GM12878 (cell line): ENCODE results near the gene BFSP2. TPM values are rescaled to one million over a fixed set of nuclear protein-coding genes. Genes with fewer than 3 reads are reported as not detected.
A peak's percentile ranks its signal among the peaks of the same experiment; 100 is the strongest.

ENCODE experiments used
- ATAC-seq: fragments of 200-7000 bp; cut with Tn5 transposase; 3 replicates; pipeline ENCODE4 v1.9.1; 2020; ENCODE audit warnings: mild to moderate bottlenecking, moderate library complexity
- BruUV-seq: library from RNA; stranded (reverse); fragments of 400-500 nt; replicated peaks from 2 replicates; lab custom pipeline; 2021; lab: Mats Ljungman, UMichigan
- CTCF ChIA-PET: fragments of 300-600 bp; sonication (Branson Sonifier 250); formaldehyde crosslinking; extraction: SDS; loops from one replicate; lab custom pipeline; 2021; ENCODE audit warnings: inconsistent platforms; lab: Yijun Ruan, JAX
- POLR2A ChIA-PET: fragments of 350-600 bp; formaldehyde crosslinking; extraction: SDS; loops from one replicate; lab custom pipeline; 2021; ENCODE audit warnings: inconsistent platforms; lab: Charles Lee
- RAD21 ChIA-PET: fragments of 300-600 bp; sonication (Branson Sonifier 250); formaldehyde crosslinking; loops from one replicate; lab custom pipeline; 2023; ENCODE audit warnings: antibody characterized with exemption; ENCODE audit not compliant: unreplicated experiment; lab: Charles Lee
- SMC1A ChIA-PET: fragments of 300-600 bp; sonication (Branson Sonifier 250); formaldehyde crosslinking; loops from one replicate; lab custom pipeline; 2023; ENCODE audit not compliant: unreplicated experiment, uncharacterized antibody; lab: Charles Lee
- DNase-seq: peaks from one replicate; pipeline ENCODE4 v3.0.0-alpha.2; 2011; ENCODE audit warnings: low read depth, low spot score
- FAIRE-seq: peaks from 3 replicates; lab custom pipeline; 2011; peaks lifted over from hg19 to GRCh38; lab: Jason Lieb, UNC
- H2AFZ ChIP-seq: 2 replicates; pipeline ENCODE4 v1.6.0; 2011; ENCODE audit warnings: low read depth, low read length, control low read depth; ENCODE audit not compliant: control insufficient read depth
- H3K27ac ChIP-seq: 2 replicates; pipeline ENCODE4 v1.5.1; 2011; ENCODE audit warnings: control low read depth; ENCODE audit not compliant: control insufficient read depth, insufficient read depth
- H3K27me3 ChIP-seq, 2 experiments: replicated peaks in 1 of 2; 2 replicates each; pipeline versions ENCODE4 v1.6.0 to v1.6.1; 2011; ENCODE audit warnings: low read length in 1 of 2; ENCODE audit not compliant: control insufficient read depth in 2 of 2, insufficient read depth in 2 of 2
- H3K36me3 ChIP-seq, 2 experiments: 2 replicates each; pipeline ENCODE4 v1.5.1; 2011; ENCODE audit warnings: low read length in 1 of 2; ENCODE audit not compliant: control insufficient read depth in 2 of 2, insufficient read depth in 2 of 2
- H3K4me1 ChIP-seq: 2 replicates; pipeline ENCODE4 v1.6.1; 2011; ENCODE audit warnings: mild to moderate bottlenecking, low read length, moderate library complexity, mixed read lengths; ENCODE audit not compliant: control insufficient read depth, insufficient read depth
- H3K4me2 ChIP-seq: 2 replicates; pipeline ENCODE4 v1.6.0; 2011; ENCODE audit warnings: control low read depth; ENCODE audit not compliant: control insufficient read depth, insufficient read depth
- H3K4me3 ChIP-seq: fragments of 200-600 bp; sonication (generic); 2 replicates; pipeline ENCODE4 v1.5.1; 2016
- H3K79me2 ChIP-seq: 2 replicates; pipeline ENCODE4 v1.6.0; 2011; ENCODE audit warnings: low read length; ENCODE audit not compliant: control insufficient read depth, insufficient read depth
- H3K9ac ChIP-seq: 2 replicates; pipeline ENCODE4 v1.8.0; 2011; ENCODE audit warnings: low read length, control low read depth, mixed read lengths; ENCODE audit not compliant: control insufficient read depth, insufficient read depth
- H3K9me3 ChIP-seq: replicated peaks from 3 replicates; pipeline ENCODE4 v1.5.1; 2011; ENCODE audit warnings: mild to moderate bottlenecking, low read length; ENCODE audit not compliant: control insufficient read depth, insufficient read depth
- H4K20me1 ChIP-seq: 2 replicates; pipeline ENCODE4 v1.6.0; 2011; ENCODE audit not compliant: control insufficient read depth, insufficient read depth
- CHD2 ChIP-seq: IDR thresholded peaks from 2 replicates; pipeline ENCODE4 v1.6.1; 2011; ENCODE audit warnings: low read depth, low read length, improper control_type of control experiment, borderline replicate concordance
- CREB1 ChIP-seq: IDR thresholded peaks from 2 replicates; pipeline ENCODE4 v1.6.1; 2012; ENCODE audit warnings: low read depth, mild to moderate bottlenecking, inconsistent platforms
- CREM ChIP-seq: IDR thresholded peaks from 2 replicates; pipeline ENCODE4 v1.6.1; 2014; ENCODE audit warnings: antibody characterized with exemption, low read depth
- DPF2 ChIP-seq: fragments of 450-650 bp; IDR thresholded peaks from 2 replicates; pipeline ENCODE4 v1.6.1; 2017; ENCODE audit warnings: mild to moderate bottlenecking
- IKZF2 ChIP-seq, 2 experiments: fragments of 450-650 bp; IDR thresholded peaks; 2 replicates each; pipeline ENCODE4 v1.6.1; 2017; ENCODE audit warnings: mild to moderate bottlenecking in 2 of 2, moderate library complexity in 2 of 2
- MYB ChIP-seq: fragments of 150-350 bp; IDR thresholded peaks from 2 replicates; pipeline ENCODE4 v1.6.1; 2014; ENCODE audit warnings: mild to moderate bottlenecking, low read depth, low read length, borderline replicate concordance
- NBN ChIP-seq: fragments of 450-650 bp; IDR thresholded peaks from 2 replicates; pipeline ENCODE4 v1.6.1; 2016
- NFYB ChIP-seq: IDR thresholded peaks from 2 replicates; pipeline ENCODE4 v1.6.1; 2011; ENCODE audit warnings: low read depth, mild to moderate bottlenecking, low read length, improper control_type of control experiment, moderate library complexity; ENCODE audit not compliant: insufficient read depth
- RUNX3 ChIP-seq: IDR thresholded peaks from 2 replicates; pipeline ENCODE4 v1.6.1; 2012; ENCODE audit warnings: low read length, inconsistent platforms
- TBL1XR1 ChIP-seq: IDR thresholded peaks from 2 replicates; pipeline ENCODE4 v1.6.1; 2012; ENCODE audit warnings: low read depth, low read length, improper control_type of control experiment
- TCF3 ChIP-seq: IDR thresholded peaks from 2 replicates; pipeline ENCODE4 v1.6.1; 2012; ENCODE audit warnings: low read depth, mild to moderate bottlenecking, low read length, borderline replicate concordance; ENCODE audit not compliant: insufficient read depth
- ZNF24 ChIP-seq: fragments of 450-650 bp; IDR thresholded peaks from 2 replicates; pipeline ENCODE4 v1.6.1; 2017; ENCODE audit warnings: antibody characterized with exemption, mild to moderate bottlenecking
- ZNF384 ChIP-seq: IDR thresholded peaks from 2 replicates; pipeline ENCODE4 v1.6.1; 2012; ENCODE audit warnings: low read depth, mild to moderate bottlenecking, low read length, improper control_type of control experiment, borderline replicate concordance
- WGBS: methylation state at CpG from one replicate; pipeline ENCODE4 v1.1.6; 2016; ENCODE audit warnings: low lambda C conversion rate; ENCODE audit not compliant: insufficient replicate concordance, insufficient coverage; ENCODE audit errors: missing lambda C conversion rate; 5-methylcytosine and 5-hydroxymethylcytosine counted together
- in situ Hi-C: fragments of 300-500 bp; cut with MboI; formaldehyde crosslinking; loops from 9 replicates; pipeline ENCODE4 v1.14.3; 2018; ENCODE audit warnings: mixed read lengths
- intact Hi-C: fragments of 100-400 bp; cut with micrococcal nuclease; formaldehyde crosslinking; loops from one replicate; pipeline ENCODE4 v1.14.2; 2022; ENCODE audit not compliant: unreplicated experiment
- polyA plus RNA-seq, 11 experiments: library from polyadenylated mRNA; depleted of rRNA in 4 of 11; unstranded in 6 of 11; stranded (reverse) in 5 of 11; fragments of >200 nt; fragmentation: Nextera tagmentation in 4 of 11; fragmentation: Illumina TruSeq in 1 of 11; extraction: Ambion mirVana in 4 of 11; extraction: Trizol in 1 of 11; gene quantifications; 1 replicate in 1 of 11; 2 replicates in 10 of 11; pipeline versions ENCODE4 v1.2.1 to v1.2.3, GENCODE V29; 2011 to 2016; ENCODE audit warnings: inconsistent platforms in 2 of 11, missing spikeins in 2 of 11, low read depth in 1 of 11
- total RNA-seq, 4 experiments: library from RNA; depleted of rRNA in 3 of 4; stranded (reverse); fragments of >200 nt in 3 of 4; fragmentation: Illumina TruSeq in 1 of 4; extraction: Trizol in 1 of 4; gene quantifications; 2 replicates each; pipeline versions ENCODE4 v1.2.1 to v1.2.3, GENCODE V29; 2013 to 2021

Gene BFSP2
- total and polyA plus RNA-seq, 10 of the 15 experiments (the other 5 are each of a cell fraction or from before 2014, with no cell fraction given): 1.5 to 20.4 (median 7.3) TPM

DNA sequence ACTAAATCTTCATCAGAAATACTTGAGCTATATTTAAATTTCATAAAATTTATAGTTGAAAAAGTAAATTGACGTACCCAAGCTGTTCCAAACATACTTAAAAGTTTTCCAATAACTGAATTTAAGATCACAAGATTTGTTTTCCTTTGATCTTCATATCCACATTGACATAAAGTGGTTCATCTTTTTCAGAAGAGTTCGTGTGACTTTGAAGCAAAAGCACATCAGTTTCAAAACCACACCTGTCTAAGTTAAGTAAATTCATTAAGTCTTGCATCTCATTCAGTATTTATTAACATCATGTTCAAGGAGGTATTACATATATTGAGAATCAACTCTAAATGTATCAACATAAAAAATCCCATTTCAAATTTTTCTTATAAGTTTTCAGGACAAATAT, 79.5 kb downstream of the BFSP2 start:
- Histone ChIP-seq H3K4me3 (no peak overlapping the region), H3K36me3 (no peaks in the 10 kb centered on the region; a peak in 1 of 4 replicates), H3K4me1 (peaks cover 57% of the 10 kb centered on the region), H3K27me3 (no peaks in the 10 kb centered on the region), H4K20me1 (no peaks in the 10 kb centered on the region), H3K9ac (no peak overlapping the region), H3K79me2 (peaks cover 10% of the 10 kb centered on the region), H3K9me3 (no peaks in the 10 kb centered on the region; the same call in 2 of the 3 replicates), H2AFZ (no peak overlapping the region), H3K4me2 (peak overlapping the region; percentile 70; the same call in 1 of the 2 replicates), H3K27ac (peak overlapping the region; percentile 67; the same call in 1 of the 2 replicates)
- intact Hi-C loops: loop anchor here (5.0 kb wide), 1 partner anchor 143 kb away; no protein-coding TSS in a partner anchor
- CTCF ChIA-PET: interaction anchor here (0.9 to 4.3 kb wide), 12 partner anchors 10 to 753 kb away, joined by 3 to 20 read pairs (median 6); no protein-coding TSS in a partner anchor
- POLR2A ChIA-PET: interaction anchor here (0.9 to 3.9 kb wide), 9 partner anchors 10 to 104 kb away, joined by 3 to 15 read pairs (median 6); partner anchors contain the start of gene CDV3
- 98% methylated on average over 2 of the region's 2 CpGs for WGBS
- ATAC-seq (no peak), FAIRE-seq (no peak), DNase-seq (no peak)
- in situ Hi-C loops: no loop called here
- RAD21 ChIA-PET: interaction anchor here (1.0 to 3.2 kb wide), 11 partner anchors 10 to 97 kb away, joined by 4 to 21 read pairs (median 8); partner anchors contain the start of gene CDV3
- TF ChIP-seq ZNF384 (no peak), RUNX3 (0 out of 2 replicates have a peak, but pooled peaks have one; percentile 9)
- no TSS peak for BruUV-seq
- SMC1A ChIA-PET: interaction anchor here (0.7 to 20.9 kb wide), 14 partner anchors 11 to 100 kb away, joined by 3 to 380 read pairs (median 10); partner anchors contain the start of gene CDV3

DNA sequence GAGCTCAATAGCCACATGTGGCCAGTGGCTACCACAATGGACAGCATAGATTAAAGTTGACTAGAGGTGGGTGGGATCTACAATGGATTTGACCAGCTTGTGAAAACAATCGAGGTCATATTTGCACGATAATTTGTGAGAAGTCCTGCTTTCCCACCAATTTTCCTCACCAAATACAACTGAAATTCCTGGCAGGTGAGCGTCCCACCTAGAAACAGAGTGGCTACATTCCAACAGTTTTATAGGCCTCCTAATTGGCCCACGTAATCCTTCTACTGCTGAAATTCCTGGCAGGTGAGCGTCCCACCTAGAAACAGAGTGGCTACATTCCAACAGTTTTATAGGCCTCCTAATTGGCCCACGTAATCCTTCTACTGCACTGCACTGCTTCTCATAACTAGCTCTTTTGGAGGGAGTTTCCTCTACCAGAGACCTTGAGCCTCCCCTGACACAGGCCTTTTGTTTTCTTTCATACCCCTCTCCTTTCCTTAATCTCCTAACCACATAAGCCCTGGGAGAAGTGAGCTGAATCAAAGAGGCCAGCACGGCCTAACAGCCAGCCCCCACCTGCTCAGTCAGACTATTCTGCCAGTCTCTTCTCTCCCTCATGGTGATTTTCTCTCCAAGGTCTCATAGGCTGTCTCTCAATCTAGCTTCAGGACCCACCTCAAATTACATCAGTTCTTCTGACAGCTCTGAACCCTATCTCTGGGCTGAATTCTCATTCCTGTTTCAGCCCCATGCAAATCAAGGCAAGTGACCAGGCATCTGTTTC, 80.2 kb downstream of the BFSP2 start:
- POLR2A ChIA-PET: interaction anchor here (0.7 to 3.9 kb wide), 11 partner anchors 9 to 103 kb away, joined by 3 to 15 read pairs (median 5); partner anchors contain the start of gene CDV3
- Histone ChIP-seq H2AFZ (peak overlapping the region; percentile 61), H3K27me3 (no peaks in the 10 kb centered on the region), H3K27ac (peak overlapping the region; percentile 67), H3K4me2 (peak overlapping the region; percentile 70), H4K20me1 (no peaks in the 10 kb centered on the region), H3K4me1 (peaks cover 50% of the 10 kb centered on the region), H3K9ac (peak overlapping the region; percentile 62; the same call in 1 of the 2 replicates), H3K4me3 (peak overlapping the region; percentile 22; the same call in 1 of the 2 replicates), H3K36me3 (no peaks in the 10 kb centered on the region; a peak in 1 of 4 replicates), H3K79me2 (peaks cover 10% of the 10 kb centered on the region), H3K9me3 (no peaks in the 10 kb centered on the region; the same call in 1 of the 3 replicates)
- SMC1A ChIA-PET: interaction anchor here (0.8 to 20.9 kb wide), 15 partner anchors 10 to 99 kb away, joined by 3 to 380 read pairs (median 10); partner anchors contain the start of gene CDV3
- RAD21 ChIA-PET: interaction anchor here (0.7 to 3.2 kb wide), 15 partner anchors 8 to 184 kb away, joined by 3 to 21 read pairs (median 6); partner anchors contain the start of gene CDV3
- CTCF ChIA-PET: interaction anchor here (0.6 to 4.3 kb wide), 13 partner anchors 9 to 754 kb away, joined by 3 to 20 read pairs (median 6); no protein-coding TSS in a partner anchor
- peak; percentile 73 for DNase-seq
- peak; percentile 39 for ATAC-seq
- in situ Hi-C loops (no loop called here), intact Hi-C loops (loop anchor here (5.0 kb wide), 1 partner anchor 142 kb away; no protein-coding TSS in a partner anchor)
- no peak for FAIRE-seq
- TSS peak; percentile 59 for BruUV-seq
- WGBS: 59% methylated on average over 7 of the region's 7 CpGs
- TF ChIP-seq CHD2 (no peak), MYB (no peak), RUNX3 (peak; percentile 52), CREB1 (no peak), CREM (peak; percentile 7; the same call in 1 of the 2 replicates), IKZF2 (IDR thresholded peaks at IDR 0.05) (peak; percentile 36 to 47), ZNF24 (peak; percentile 23; the same call in 1 of the 2 replicates), NFYB (no peak), TBL1XR1 (no peak), NBN (0 out of 2 replicates have a peak, but pooled peaks have one; percentile 24), TCF3 (no peak), DPF2 (no peak)
